ENCODE results near the gene SECISBP2L. TPM values are rescaled to one million over a fixed set of nuclear protein-coding genes. Genes with fewer than 3 reads are reported as not detected.
"Not testable (repeated sequence)": the region's sequence is repeated elsewhere in the genome, so short reads cannot be mapped to it uniquely, and the experiment has no call there.

SECISBP2L gene
- total RNA-seq, 1 donor from 2014 or later, result 42.3 TPM

GRCh38 chr15:49023354-49023753 is 22.9 kb downstream of the SECISBP2L start:
- intact Hi-C loops (cut with micrococcal nuclease), result no loop called here

- intact Hi-C loops (cut with micrococcal nuclease), result no loop called here
Observed at GRCh38 chr15:49015896-49016295, 30.4 kb downstream of the SECISBP2L start.

- intact Hi-C loops (cut with micrococcal nuclease), result no loop called here
Observed at GRCh38 chr15:48999314-48999713, 46.9 kb downstream of the SECISBP2L start.

- intact Hi-C loops (cut with micrococcal nuclease), result no loop called here
Observed at GRCh38 chr15:48996276-48996675, 50.0 kb downstream of the SECISBP2L start.

GRCh38 chr15:48993380-48993779 is 52.9 kb downstream of the SECISBP2L start:
- intact Hi-C loops (cut with micrococcal nuclease), result no loop called here

- intact Hi-C loops (cut with micrococcal nuclease), result no loop called here
Observed at GRCh38 chr15:48992545-48992944, 53.7 kb downstream of the SECISBP2L start.

GRCh38 chr15:48992096-48992495 is 54.1 kb downstream of the SECISBP2L start:
- intact Hi-C loops (cut with micrococcal nuclease), result no loop called here

GRCh38 chr15:48989170-48989569 is 57.1 kb downstream of the SECISBP2L start:
- intact Hi-C loops (cut with micrococcal nuclease), result no loop called here

- intact Hi-C loops (cut with micrococcal nuclease), result no loop called here
Observed at GRCh38 chr15:48987142-48987541, 59.1 kb downstream of the SECISBP2L start.

- intact Hi-C loops (cut with micrococcal nuclease), result no loop called here
Observed at GRCh38 chr15:48986240-48986639, 60.0 kb downstream of the SECISBP2L start.

- intact Hi-C loops (cut with micrococcal nuclease), result no loop called here
Observed at GRCh38 chr15:48985516-48985915, 60.7 kb downstream of the SECISBP2L start.

- intact Hi-C loops (cut with micrococcal nuclease), result no loop called here
Observed at GRCh38 chr15:48984811-48985352, 61.4 kb downstream of the SECISBP2L start.

GRCh38 chr15:48984021-48984710 is 62.1 kb downstream of the SECISBP2L start:
- intact Hi-C loops (cut with micrococcal nuclease), result no loop called here

GRCh38 chr15:48983300-48983699 is 62.9 kb downstream of the SECISBP2L start:
- intact Hi-C loops (cut with micrococcal nuclease), result no loop called here

- intact Hi-C loops (cut with micrococcal nuclease), result no loop called here
Observed at GRCh38 chr15:48981941-48982340, 64.3 kb downstream of the SECISBP2L start.

GRCh38 chr15:48978638-48979037 is 67.6 kb downstream of the SECISBP2L start:
- intact Hi-C loops (cut with micrococcal nuclease), result no loop called here

GRCh38 chr15:48976444-48977088 is 69.7 kb downstream of the SECISBP2L start:
- intact Hi-C loops (cut with micrococcal nuclease), result no loop called here

- intact Hi-C loops (cut with micrococcal nuclease), result loop anchor here (1.0 kb wide), 5 partner anchors 8 to 164 kb away; partner anchors contain the start of genes CEP152 and SECISBP2L
Observed at GRCh38 chr15:48975472-48976419, 70.5 kb downstream of the SECISBP2L start.

- intact Hi-C loops (cut with micrococcal nuclease), result loop anchor here (1.0 kb wide), 5 partner anchors 8 to 164 kb away; partner anchors contain the start of genes CEP152 and SECISBP2L
Observed at GRCh38 chr15:48974882-48975281, 71.4 kb downstream of the SECISBP2L start.

GRCh38 chr15:48972750-48973503 is 73.3 kb downstream of the SECISBP2L start:
- intact Hi-C loops (cut with micrococcal nuclease), result no loop called here

- intact Hi-C loops (cut with micrococcal nuclease), result not testable (repeated sequence)
Observed at GRCh38 chr15:48970926-48971325, 75.3 kb downstream of the SECISBP2L start.

All from T-helper 1 cell treated with Interleukin-12 subunit alpha and Interleukin-12 subunit beta and Interleukin-4 antibody, amounts not matched to agents 30 ng/mL and 1 ng/mL, for 36 hours (primary cell).